CD4-positive, alpha-beta memory T cell (primary cell): ENCODE data around the gene HAUS2. TPM values are rescaled to one million over a fixed set of nuclear protein-coding genes. Genes with fewer than 3 reads are reported as not detected.

Experiments used
- polyA plus RNA-seq, 2 donors: library from polyadenylated mRNA; unstranded; fragments of 300-500 nt; fragmentation: Illumina TruSeq; gene quantifications; one replicate each; pipeline ENCODE4 v1.2.3, GENCODE V29; 2021
- total RNA-seq, 2 experiments: library from RNA; stranded (reverse); gene quantifications; one replicate each; pipeline ENCODE4 v1.2.3, GENCODE V29; 2021

HAUS2 gene
- total and polyA plus RNA-seq, 4 experiments from 2014 or later: 16.4 to 28.2 (median 23.2) TPM

Other genes with a start within 250 kb of the HAUS2 start
- 10 to 100 TPM; 20.1 to 25.0 TPM for gene CAPN3, start 189.3 kb upstream of the HAUS2 start, total RNA-seq
- gene CAPN3, start 189.3 kb upstream of the HAUS2 start, polyA plus RNA-seq: 1 to 10 TPM; 1.0 to 1.2 TPM
- 10 to 100 TPM; 41.1 to 47.5 TPM for gene ZNF106, start 57.7 kb upstream of the HAUS2 start, total RNA-seq
- gene ZNF106, start 57.7 kb upstream of the HAUS2 start, polyA plus RNA-seq: 10 to 100 TPM; 16.1 to 53.2 TPM
- 10 to 100 TPM; 70.6 to 72.0 TPM for gene SNAP23, start 53.2 kb upstream of the HAUS2 start, total RNA-seq
- 10 to 100 TPM; 81.9 to 92.3 TPM for gene SNAP23, start 53.2 kb upstream of the HAUS2 start, polyA plus RNA-seq
- gene LRRC57, start within 50 bp of the HAUS2 start, total RNA-seq: 10 to 100 TPM; 19.0 to 20.0 TPM
- gene LRRC57, start within 50 bp of the HAUS2 start, polyA plus RNA-seq: 1 to 10 TPM; 6.6 to 9.2 TPM
- gene STARD9, start 26.8 kb downstream of the HAUS2 start, total RNA-seq: 1 to 10 TPM; 4.5 to 6.1 TPM
- under 1 TPM in 1 of 2 donors, not detected in 1; 0.49 TPM for gene STARD9, start 26.8 kb downstream of the HAUS2 start, polyA plus RNA-seq
- 10 to 100 TPM; 35.1 to 36.5 TPM for gene CDAN1, start 188.3 kb downstream of the HAUS2 start, total RNA-seq
- 1 to 10 TPM; 5.7 to 9.5 TPM for gene CDAN1, start 188.3 kb downstream of the HAUS2 start, polyA plus RNA-seq